ENCODE data around the gene MED10. TPM values are rescaled to one million over a fixed set of nuclear protein-coding genes. Genes with fewer than 3 reads are reported as not detected.

MED10 gene
- total and polyA plus RNA-seq, 9 of the 15 experiments (the other 6 are each of a cell fraction or from before 2014, with no cell fraction given), result 23.8 to 83.4 (median 58.8) TPM

DNA sequence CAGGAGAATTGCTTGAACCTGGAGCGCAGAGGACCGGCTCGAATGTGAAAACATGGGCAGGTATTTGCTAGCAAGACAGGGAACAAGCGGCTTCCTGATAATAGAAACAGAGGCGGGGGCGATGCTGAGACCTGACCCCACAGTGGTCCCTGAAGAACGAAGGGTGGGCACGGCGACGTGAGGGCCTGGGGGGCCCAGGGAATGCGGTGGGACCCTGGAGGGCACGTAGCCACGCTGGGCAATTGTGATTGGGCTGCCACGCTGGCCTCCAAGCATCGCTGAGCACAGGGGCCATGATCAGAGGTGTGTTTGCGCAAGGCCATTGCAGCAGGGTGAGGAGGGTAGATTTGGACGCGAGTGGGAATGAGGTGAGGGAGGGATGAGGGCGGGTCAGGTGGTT lies 30.7 kb downstream of the MED10 start (continued):
- TF ChIP-seq, protein P1, sequence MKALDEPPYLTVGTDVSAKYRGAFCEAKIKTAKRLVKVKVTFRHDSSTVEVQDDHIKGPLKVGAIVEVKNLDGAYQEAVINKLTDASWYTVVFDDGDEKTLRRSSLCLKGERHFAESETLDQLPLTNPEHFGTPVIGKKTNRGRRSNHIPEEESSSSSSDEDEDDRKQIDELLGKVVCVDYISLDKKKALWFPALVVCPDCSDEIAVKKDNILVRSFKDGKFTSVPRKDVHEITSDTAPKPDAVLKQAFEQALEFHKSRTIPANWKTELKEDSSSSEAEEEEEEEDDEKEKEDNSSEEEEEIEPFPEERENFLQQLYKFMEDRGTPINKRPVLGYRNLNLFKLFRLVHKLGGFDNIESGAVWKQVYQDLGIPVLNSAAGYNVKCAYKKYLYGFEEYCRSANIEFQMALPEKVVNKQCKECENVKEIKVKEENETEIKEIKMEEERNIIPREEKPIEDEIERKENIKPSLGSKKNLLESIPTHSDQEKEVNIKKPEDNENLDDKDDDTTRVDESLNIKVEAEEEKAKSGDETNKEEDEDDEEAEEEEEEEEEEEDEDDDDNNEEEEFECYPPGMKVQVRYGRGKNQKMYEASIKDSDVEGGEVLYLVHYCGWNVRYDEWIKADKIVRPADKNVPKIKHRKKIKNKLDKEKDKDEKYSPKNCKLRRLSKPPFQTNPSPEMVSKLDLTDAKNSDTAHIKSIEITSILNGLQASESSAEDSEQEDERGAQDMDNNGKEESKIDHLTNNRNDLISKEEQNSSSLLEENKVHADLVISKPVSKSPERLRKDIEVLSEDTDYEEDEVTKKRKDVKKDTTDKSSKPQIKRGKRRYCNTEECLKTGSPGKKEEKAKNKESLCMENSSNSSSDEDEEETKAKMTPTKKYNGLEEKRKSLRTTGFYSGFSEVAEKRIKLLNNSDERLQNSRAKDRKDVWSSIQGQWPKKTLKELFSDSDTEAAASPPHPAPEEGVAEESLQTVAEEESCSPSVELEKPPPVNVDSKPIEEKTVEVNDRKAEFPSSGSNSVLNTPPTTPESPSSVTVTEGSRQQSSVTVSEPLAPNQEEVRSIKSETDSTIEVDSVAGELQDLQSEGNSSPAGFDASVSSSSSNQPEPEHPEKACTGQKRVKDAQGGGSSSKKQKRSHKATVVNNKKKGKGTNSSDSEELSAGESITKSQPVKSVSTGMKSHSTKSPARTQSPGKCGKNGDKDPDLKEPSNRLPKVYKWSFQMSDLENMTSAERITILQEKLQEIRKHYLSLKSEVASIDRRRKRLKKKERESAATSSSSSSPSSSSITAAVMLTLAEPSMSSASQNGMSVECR (CRISPR knock-in tag; IDR thresholded peaks at IDR 0.05), result no peak
- TF ChIP-seq CBX3 (IDR thresholded peaks at IDR 0.05; ENCODE audit: borderline replicate concordance in 1 of 2, low read length in 2 of 2), result no peak
- TF ChIP-seq NFIX (CRISPR knock-in tag; IDR thresholded peaks at IDR 0.05; ENCODE audit: low read depth), result no peak
- TF ChIP-seq ZNF766 (CRISPR knock-in tag; conservative IDR thresholded peaks at IDR 0.05), result no peak
- TF ChIP-seq KDM5B (IDR thresholded peaks at IDR 0.05; ENCODE audit: insufficient replicate concordance, low read depth, low read length), result no peak
- TF ChIP-seq, protein P2, sequence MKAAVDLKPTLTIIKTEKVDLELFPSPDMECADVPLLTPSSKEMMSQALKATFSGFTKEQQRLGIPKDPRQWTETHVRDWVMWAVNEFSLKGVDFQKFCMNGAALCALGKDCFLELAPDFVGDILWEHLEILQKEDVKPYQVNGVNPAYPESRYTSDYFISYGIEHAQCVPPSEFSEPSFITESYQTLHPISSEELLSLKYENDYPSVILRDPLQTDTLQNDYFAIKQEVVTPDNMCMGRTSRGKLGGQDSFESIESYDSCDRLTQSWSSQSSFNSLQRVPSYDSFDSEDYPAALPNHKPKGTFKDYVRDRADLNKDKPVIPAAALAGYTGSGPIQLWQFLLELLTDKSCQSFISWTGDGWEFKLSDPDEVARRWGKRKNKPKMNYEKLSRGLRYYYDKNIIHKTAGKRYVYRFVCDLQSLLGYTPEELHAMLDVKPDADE (conservative IDR thresholded peaks at IDR 0.05; ENCODE audit: control insufficient read depth, low read depth, low read length), result no peak
- TF ChIP-seq, protein P3, sequence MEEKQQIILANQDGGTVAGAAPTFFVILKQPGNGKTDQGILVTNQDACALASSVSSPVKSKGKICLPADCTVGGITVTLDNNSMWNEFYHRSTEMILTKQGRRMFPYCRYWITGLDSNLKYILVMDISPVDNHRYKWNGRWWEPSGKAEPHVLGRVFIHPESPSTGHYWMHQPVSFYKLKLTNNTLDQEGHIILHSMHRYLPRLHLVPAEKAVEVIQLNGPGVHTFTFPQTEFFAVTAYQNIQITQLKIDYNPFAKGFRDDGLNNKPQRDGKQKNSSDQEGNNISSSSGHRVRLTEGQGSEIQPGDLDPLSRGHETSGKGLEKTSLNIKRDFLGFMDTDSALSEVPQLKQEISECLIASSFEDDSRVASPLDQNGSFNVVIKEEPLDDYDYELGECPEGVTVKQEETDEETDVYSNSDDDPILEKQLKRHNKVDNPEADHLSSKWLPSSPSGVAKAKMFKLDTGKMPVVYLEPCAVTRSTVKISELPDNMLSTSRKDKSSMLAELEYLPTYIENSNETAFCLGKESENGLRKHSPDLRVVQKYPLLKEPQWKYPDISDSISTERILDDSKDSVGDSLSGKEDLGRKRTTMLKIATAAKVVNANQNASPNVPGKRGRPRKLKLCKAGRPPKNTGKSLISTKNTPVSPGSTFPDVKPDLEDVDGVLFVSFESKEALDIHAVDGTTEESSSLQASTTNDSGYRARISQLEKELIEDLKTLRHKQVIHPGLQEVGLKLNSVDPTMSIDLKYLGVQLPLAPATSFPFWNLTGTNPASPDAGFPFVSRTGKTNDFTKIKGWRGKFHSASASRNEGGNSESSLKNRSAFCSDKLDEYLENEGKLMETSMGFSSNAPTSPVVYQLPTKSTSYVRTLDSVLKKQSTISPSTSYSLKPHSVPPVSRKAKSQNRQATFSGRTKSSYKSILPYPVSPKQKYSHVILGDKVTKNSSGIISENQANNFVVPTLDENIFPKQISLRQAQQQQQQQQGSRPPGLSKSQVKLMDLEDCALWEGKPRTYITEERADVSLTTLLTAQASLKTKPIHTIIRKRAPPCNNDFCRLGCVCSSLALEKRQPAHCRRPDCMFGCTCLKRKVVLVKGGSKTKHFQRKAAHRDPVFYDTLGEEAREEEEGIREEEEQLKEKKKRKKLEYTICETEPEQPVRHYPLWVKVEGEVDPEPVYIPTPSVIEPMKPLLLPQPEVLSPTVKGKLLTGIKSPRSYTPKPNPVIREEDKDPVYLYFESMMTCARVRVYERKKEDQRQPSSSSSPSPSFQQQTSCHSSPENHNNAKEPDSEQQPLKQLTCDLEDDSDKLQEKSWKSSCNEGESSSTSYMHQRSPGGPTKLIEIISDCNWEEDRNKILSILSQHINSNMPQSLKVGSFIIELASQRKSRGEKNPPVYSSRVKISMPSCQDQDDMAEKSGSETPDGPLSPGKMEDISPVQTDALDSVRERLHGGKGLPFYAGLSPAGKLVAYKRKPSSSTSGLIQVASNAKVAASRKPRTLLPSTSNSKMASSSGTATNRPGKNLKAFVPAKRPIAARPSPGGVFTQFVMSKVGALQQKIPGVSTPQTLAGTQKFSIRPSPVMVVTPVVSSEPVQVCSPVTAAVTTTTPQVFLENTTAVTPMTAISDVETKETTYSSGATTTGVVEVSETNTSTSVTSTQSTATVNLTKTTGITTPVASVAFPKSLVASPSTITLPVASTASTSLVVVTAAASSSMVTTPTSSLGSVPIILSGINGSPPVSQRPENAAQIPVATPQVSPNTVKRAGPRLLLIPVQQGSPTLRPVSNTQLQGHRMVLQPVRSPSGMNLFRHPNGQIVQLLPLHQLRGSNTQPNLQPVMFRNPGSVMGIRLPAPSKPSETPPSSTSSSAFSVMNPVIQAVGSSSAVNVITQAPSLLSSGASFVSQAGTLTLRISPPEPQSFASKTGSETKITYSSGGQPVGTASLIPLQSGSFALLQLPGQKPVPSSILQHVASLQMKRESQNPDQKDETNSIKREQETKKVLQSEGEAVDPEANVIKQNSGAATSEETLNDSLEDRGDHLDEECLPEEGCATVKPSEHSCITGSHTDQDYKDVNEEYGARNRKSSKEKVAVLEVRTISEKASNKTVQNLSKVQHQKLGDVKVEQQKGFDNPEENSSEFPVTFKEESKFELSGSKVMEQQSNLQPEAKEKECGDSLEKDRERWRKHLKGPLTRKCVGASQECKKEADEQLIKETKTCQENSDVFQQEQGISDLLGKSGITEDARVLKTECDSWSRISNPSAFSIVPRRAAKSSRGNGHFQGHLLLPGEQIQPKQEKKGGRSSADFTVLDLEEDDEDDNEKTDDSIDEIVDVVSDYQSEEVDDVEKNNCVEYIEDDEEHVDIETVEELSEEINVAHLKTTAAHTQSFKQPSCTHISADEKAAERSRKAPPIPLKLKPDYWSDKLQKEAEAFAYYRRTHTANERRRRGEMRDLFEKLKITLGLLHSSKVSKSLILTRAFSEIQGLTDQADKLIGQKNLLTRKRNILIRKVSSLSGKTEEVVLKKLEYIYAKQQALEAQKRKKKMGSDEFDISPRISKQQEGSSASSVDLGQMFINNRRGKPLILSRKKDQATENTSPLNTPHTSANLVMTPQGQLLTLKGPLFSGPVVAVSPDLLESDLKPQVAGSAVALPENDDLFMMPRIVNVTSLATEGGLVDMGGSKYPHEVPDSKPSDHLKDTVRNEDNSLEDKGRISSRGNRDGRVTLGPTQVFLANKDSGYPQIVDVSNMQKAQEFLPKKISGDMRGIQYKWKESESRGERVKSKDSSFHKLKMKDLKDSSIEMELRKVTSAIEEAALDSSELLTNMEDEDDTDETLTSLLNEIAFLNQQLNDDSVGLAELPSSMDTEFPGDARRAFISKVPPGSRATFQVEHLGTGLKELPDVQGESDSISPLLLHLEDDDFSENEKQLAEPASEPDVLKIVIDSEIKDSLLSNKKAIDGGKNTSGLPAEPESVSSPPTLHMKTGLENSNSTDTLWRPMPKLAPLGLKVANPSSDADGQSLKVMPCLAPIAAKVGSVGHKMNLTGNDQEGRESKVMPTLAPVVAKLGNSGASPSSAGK (IDR thresholded peaks at IDR 0.05), result no peak
- no peak for TF ChIP-seq ZNF695 (CRISPR knock-in tag; IDR thresholded peaks at IDR 0.05)
- no peak for TF ChIP-seq FOSL1 (tag; conservative IDR thresholded peaks at IDR 0.05)

All from K562 (cell line).